A549 (cell line): ENCODE results near the gene GPD1L. TPM values are rescaled to one million over a fixed set of nuclear protein-coding genes. Genes with fewer than 3 reads are reported as not detected.

Experiments
- ATAC-seq, 2 experiments: fragments of 200-7000 bp in 1 of 2; fragments of >200 bp in 1 of 2; cut with Nextera tagmentation in 1 of 2; cut with Tn5 transposase in 1 of 2; 3 replicates each; pipeline versions ENCODE4 v1.8.0 to v1.9.1; 2018 to 2020; ENCODE audit warnings: mild to moderate bottlenecking in 1 of 2, moderate library complexity in 1 of 2
- CTCF ChIA-PET: fragments of 300-600 bp; sonication (Branson Sonifier 250); formaldehyde crosslinking; extraction: SDS; loops from one replicate; lab custom pipeline; 2021; ENCODE audit warnings: antibody characterized with exemption, inconsistent platforms; lab: Yijun Ruan, JAX
- POLR2A ChIA-PET: fragments of 350-600 bp; formaldehyde crosslinking; extraction: SDS; loops from one replicate; lab custom pipeline; 2021; ENCODE audit warnings: antibody characterized with exemption, inconsistent platforms; lab: Yijun Ruan, JAX
- DNase-seq, 2 experiments: peaks; one replicate each; pipeline versions ENCODE4 v3.0.0 to v3.0.0-alpha.2; 2011 to 2016; ENCODE audit warnings: low read depth in 1 of 2, low spot score in 1 of 2
- FAIRE-seq: peaks from 2 replicates; lab custom pipeline; 2011; peaks lifted over from hg19 to GRCh38; lab: Jason Lieb, UNC
- H3K27ac ChIP-seq, 2 experiments: fragments of >200 bp; sonication (Bioruptor Twin); formaldehyde crosslinking; 3 replicates each; pipeline ENCODE4 v1.5.1; 2016 to 2017
- H3K4me1 ChIP-seq: fragments of >200 bp; sonication (Bioruptor Twin); formaldehyde crosslinking; 3 replicates; pipeline ENCODE4 v1.6.1; 2016
- H3K4me2 ChIP-seq: fragments of >200 bp; sonication (Bioruptor Twin); formaldehyde crosslinking; 3 replicates; pipeline ENCODE4 v1.6.1; 2016
- H3K4me3 ChIP-seq: fragments of >200 bp; sonication (Bioruptor Twin); formaldehyde crosslinking; 3 replicates; pipeline ENCODE4 v1.5.1; 2016
- H3K9me3 ChIP-seq: fragments of >200 bp; sonication (Bioruptor Twin); formaldehyde crosslinking; 3 replicates; pipeline ENCODE4 v1.6.1; 2016
- CBX8 ChIP-seq: fragments of 200-600 bp; sonication (generic); IDR thresholded peaks from 2 replicates; pipeline ENCODE4 v1.6.1; 2016
- CEBPB ChIP-seq, 2 experiments: fragments of >200 bp in 1 of 2; sonication (Bioruptor Twin) in 1 of 2; formaldehyde crosslinking in 1 of 2; IDR thresholded peaks; 2 replicates each; pipeline ENCODE4 v1.6.1; 2012 to 2016
- CHD2 ChIP-seq: fragments of 150-350 bp; IDR thresholded peaks from 2 replicates; pipeline ENCODE4 v1.6.1; 2014; ENCODE audit warnings: low read length; ENCODE audit not compliant: partially characterized antibody
- CHD4 ChIP-seq: fragments of 200-600 bp; sonication (generic); IDR thresholded peaks from 2 replicates; pipeline ENCODE4 v1.6.1; 2016; ENCODE audit warnings: antibody characterized with exemption, mild to moderate bottlenecking, borderline replicate concordance
- EHF ChIP-seq: fragments of 250-450 bp; sonication (Bioruptor Pico); IDR thresholded peaks from 2 replicates; pipeline ENCODE4 v1.5.0; 2020; ENCODE audit warnings: mild to moderate bottlenecking
- EHMT2 ChIP-seq: fragments of 200-600 bp; sonication (generic); IDR thresholded peaks from 2 replicates; pipeline ENCODE4 v1.6.1; 2016; ENCODE audit warnings: antibody characterized with exemption, low read depth, mild to moderate bottlenecking, moderate library complexity
- ESRRA ChIP-seq: fragments of 150-350 bp; IDR thresholded peaks from 2 replicates; pipeline ENCODE4 v1.6.1; 2014; ENCODE audit warnings: mild to moderate bottlenecking, low read length, borderline replicate concordance
- FOSB ChIP-seq: fragments of 250-450 bp; sonication (Bioruptor Pico); IDR thresholded peaks from 2 replicates; pipeline ENCODE4 v1.5.0; 2020; ENCODE audit warnings: mild to moderate bottlenecking, moderate library complexity
- FOXS1 ChIP-seq: fragments of 250-450 bp; sonication (Bioruptor Pico); IDR thresholded peaks from 2 replicates; pipeline ENCODE4 v1.5.0; 2020; ENCODE audit warnings: mild to moderate bottlenecking, moderate library complexity
- GATA3 ChIP-seq: IDR thresholded peaks from 2 replicates; pipeline ENCODE4 v1.6.1; 2012; ENCODE audit warnings: borderline replicate concordance
- HDAC2 ChIP-seq: fragments of 200-600 bp; sonication (generic); IDR thresholded peaks from 2 replicates; pipeline ENCODE4 v1.6.1; 2016
- HEYL ChIP-seq: fragments of 250-450 bp; sonication (Bioruptor Pico); IDR thresholded peaks from 2 replicates; pipeline ENCODE4 v1.8.0; 2021; ENCODE audit warnings: mild to moderate bottlenecking, moderate library complexity
- HOXA7 ChIP-seq: fragments of 250-450 bp; sonication (Bioruptor Pico); IDR thresholded peaks from 2 replicates; pipeline ENCODE4 v1.5.0; 2020; ENCODE audit warnings: mild to moderate bottlenecking, moderate library complexity
- HOXB5 ChIP-seq: fragments of 250-450 bp; sonication (Bioruptor Pico); IDR thresholded peaks from 2 replicates; pipeline ENCODE4 v1.5.0; 2020; ENCODE audit warnings: mild to moderate bottlenecking, moderate library complexity
- JUN ChIP-seq, 2 experiments: fragments of >200 bp; sonication (Bioruptor Twin); formaldehyde crosslinking; IDR thresholded peaks; 2 replicates in 1 of 2; 3 replicates in 1 of 2; pipeline ENCODE4 v1.6.1; 2016 to 2017
- JUNB ChIP-seq: fragments of >200 bp; sonication (Bioruptor Twin); formaldehyde crosslinking; IDR thresholded peaks from 2 replicates; pipeline ENCODE4 v1.6.1; 2016
- MAFK ChIP-seq: fragments of 450-650 bp; IDR thresholded peaks from 2 replicates; pipeline ENCODE4 v1.6.1; 2014; ENCODE audit not compliant: partially characterized antibody
- MAZ ChIP-seq: fragments of 150-350 bp; IDR thresholded peaks from 2 replicates; pipeline ENCODE4 v1.6.1; 2014; ENCODE audit warnings: antibody characterized with exemption, low read depth, low read length, borderline replicate concordance
- MYC ChIP-seq: IDR thresholded peaks from 2 replicates; pipeline ENCODE4 v1.6.1; 2012; ENCODE audit warnings: mild to moderate bottlenecking, inconsistent platforms, low read length, improper control_type of control experiment, borderline replicate concordance
- NFE2L2 ChIP-seq: fragments of 150-350 bp; conservative IDR thresholded peaks from 2 replicates; pipeline ENCODE4 v1.6.1; 2014; ENCODE audit warnings: low read length
- NR3C1 ChIP-seq: fragments of >200 bp; sonication (Bioruptor Twin); formaldehyde crosslinking; IDR thresholded peaks from 3 replicates; pipeline ENCODE4 v1.6.1; 2017
- POLR2A ChIP-seq: IDR thresholded peaks from 2 replicates; pipeline ENCODE4 v1.6.1; 2012; ENCODE audit warnings: mild to moderate bottlenecking, low read length
- POLR2AphosphoS2 ChIP-seq: conservative IDR thresholded peaks from 2 replicates; pipeline ENCODE4 v1.6.1; 2012; ENCODE audit warnings: low read length, improper control_type of control experiment, inconsistent platforms
- RARB ChIP-seq: fragments of 250-450 bp; sonication (Bioruptor Pico); IDR thresholded peaks from 2 replicates; pipeline ENCODE4 v1.8.0; 2021; ENCODE audit warnings: mild to moderate bottlenecking, moderate library complexity
- RCOR1 ChIP-seq: fragments of 150-350 bp; IDR thresholded peaks from 2 replicates; pipeline ENCODE4 v1.6.1; 2014; ENCODE audit warnings: antibody characterized with exemption, low read length, low read depth
- RNF2 ChIP-seq: fragments of 200-600 bp; sonication (generic); IDR thresholded peaks from 2 replicates; pipeline ENCODE4 v1.6.1; 2016; ENCODE audit warnings: low read depth, mild to moderate bottlenecking, antibody characterized with exemption, moderate library complexity, borderline replicate concordance
- SMC3 ChIP-seq: fragments of >200 bp; sonication (Bioruptor Twin); formaldehyde crosslinking; IDR thresholded peaks from 3 replicates; pipeline ENCODE4 v1.6.1; 2018; ENCODE audit warnings: inconsistent platforms
- SREBF2 ChIP-seq: fragments of 450-650 bp; IDR thresholded peaks from 2 replicates; pipeline ENCODE4 v1.6.1; 2014; ENCODE audit warnings: mild to moderate bottlenecking, moderate library complexity
- TFCP2L1 ChIP-seq: fragments of 250-450 bp; sonication (Bioruptor Pico); IDR thresholded peaks from 2 replicates; pipeline ENCODE4 v1.5.0; 2021; ENCODE audit warnings: mild to moderate bottlenecking
- ZFP36 ChIP-seq: fragments of 450-650 bp; IDR thresholded peaks from 2 replicates; pipeline ENCODE4 v1.6.1; 2014; ENCODE audit warnings: borderline replicate concordance; ENCODE audit not compliant: partially characterized antibody
- ZSCAN20 ChIP-seq: fragments of 250-450 bp; sonication (Bioruptor Pico); IDR thresholded peaks from 2 replicates; pipeline ENCODE4 v1.8.0; 2022; ENCODE audit warnings: mild to moderate bottlenecking, moderate library complexity
- whole genome bisulfite sequencing: methylation state at CpG from one replicate; pipeline ENCODE4 v1.1.6; 2017; ENCODE audit errors: missing lambda C conversion rate; 5-methylcytosine and 5-hydroxymethylcytosine counted together
- polyA plus RNA-seq, 4 experiments: library from polyadenylated mRNA; depleted of rRNA in 3 of 4; stranded (reverse); fragments of >200 nt; fragmentation: RNase III in 1 of 4; extraction: RNeasy Plus Mini Kit Qiagen cat#74134 plus additional on column Dnase treatment in 1 of 4; gene quantifications; 2 replicates in 3 of 4; 3 replicates in 1 of 4; pipeline ENCODE4 v1.2.3, GENCODE V29; 2011 to 2017
- TF ChIP-seq, protein P1 (sequence below): fragments of 200-600 bp; sonication (generic); IDR thresholded peaks from 2 replicates; pipeline ENCODE4 v1.6.1; 2016; ENCODE audit warnings: antibody characterized with exemption, mild to moderate bottlenecking, moderate library complexity
- TF ChIP-seq, protein P2 (sequence below): fragments of 150-350 bp; IDR thresholded peaks from 2 replicates; pipeline ENCODE4 v1.6.1; 2014; ENCODE audit warnings: low read depth, mild to moderate bottlenecking, low read length
- TF ChIP-seq, protein P3 (sequence below): IDR thresholded peaks from 2 replicates; pipeline ENCODE4 v1.6.1; 2012
- TF ChIP-seq, protein P4 (sequence below): IDR thresholded peaks from 2 replicates; pipeline ENCODE4 v1.6.1; 2012; ENCODE audit warnings: low read depth, borderline replicate concordance
- TF ChIP-seq, protein P5 (sequence below): fragments of >200 bp; sonication (Bioruptor Twin); formaldehyde crosslinking; IDR thresholded peaks from 2 replicates; pipeline ENCODE4 v1.6.1; 2016
- TF ChIP-seq, protein P6 (sequence below): IDR thresholded peaks from 2 replicates; pipeline ENCODE4 v1.6.1; 2012

GPD1L gene
- polyA plus RNA-seq, 2 of the 4 experiments (the other 2 are of a cell fraction): 13.6 to 31.0 TPM

DNA sequence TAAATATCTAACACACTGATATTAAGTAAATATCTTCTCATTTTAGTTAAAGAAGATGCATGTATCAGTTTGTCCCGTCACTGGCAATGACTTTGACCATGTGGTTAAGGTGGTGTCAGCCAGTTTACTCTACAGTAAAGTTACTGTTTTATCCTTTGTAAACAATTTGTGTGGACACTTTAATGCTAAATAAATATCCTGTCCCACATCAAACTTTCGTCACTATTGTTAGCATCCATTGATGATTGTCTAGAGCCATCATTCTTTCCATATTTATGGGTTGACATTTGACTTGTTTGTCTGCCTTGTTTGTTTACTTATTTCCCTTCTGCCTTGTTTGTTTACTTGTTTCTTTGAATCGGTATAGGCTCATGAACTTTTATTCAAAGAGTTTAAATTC, 11.0 kb upstream of the GPD1L start:
- ChIA-PET POLR2A (no interaction called here), CTCF (no interaction called here)
- peak; percentile 71 to 88; a peak in 4 of 6 replicates for ATAC-seq
- Histone ChIP-seq H3K4me1 (peaks cover 14% of the 10 kb centered on the region), H3K9me3 (no peaks in the 10 kb centered on the region), H3K4me3 (no peak overlapping the region), H3K4me2 (peak overlapping the region; percentile 46), H3K27ac (no peak overlapping the region)
- WGBS: 0% methylated on average over 3 of the region's 3 CpGs
- DNase-seq: peak; percentile 29 to 82
- FAIRE-seq: peak; percentile 23
- TF ChIP-seq RNF2 (no peak), CHD2 (no peak), RCOR1 (no peak), FOSB (CRISPR knock-in tag) (peak; percentile 76; the same call in 1 of the 2 replicates), ESRRA (no peak), HOXA7 (CRISPR knock-in tag) (no peak), HEYL (CRISPR knock-in tag) (no peak), CEBPB (IDR thresholded peaks at IDR 0.05) (peak; percentile 52 to 74; a peak in 2 of 4 replicates), CHD4 (no peak), MYC (no peak), JUNB (peak; percentile 65), SMC3 (no peak; the same call in 2 of the 3 replicates), EHMT2 (no peak), HDAC2 (no peak), EHF (CRISPR knock-in tag) (no peak; the same call in 1 of the 2 replicates), CBX8 (no peak), GATA3 (peak; percentile 99), NFE2L2 (no peak), HOXB5 (CRISPR knock-in tag) (peak; percentile 85), TFCP2L1 (no peak), POLR2A (no peak), POLR2AphosphoS2 (no peak), MAFK (no peak), FOXS1 (peak; percentile 76; the same call in 1 of the 2 replicates), MAZ (no peak), NR3C1 (no peak), RARB (CRISPR knock-in tag) (no peak), JUN (IDR thresholded peaks at IDR 0.05) (peak; percentile 62 to 88; a peak in 2 of 5 replicates), ZSCAN20 (CRISPR knock-in tag) (no peak), SREBF2 (no peak), ZFP36 (peak; percentile 94)
- TF ChIP-seq, protein P1, sequence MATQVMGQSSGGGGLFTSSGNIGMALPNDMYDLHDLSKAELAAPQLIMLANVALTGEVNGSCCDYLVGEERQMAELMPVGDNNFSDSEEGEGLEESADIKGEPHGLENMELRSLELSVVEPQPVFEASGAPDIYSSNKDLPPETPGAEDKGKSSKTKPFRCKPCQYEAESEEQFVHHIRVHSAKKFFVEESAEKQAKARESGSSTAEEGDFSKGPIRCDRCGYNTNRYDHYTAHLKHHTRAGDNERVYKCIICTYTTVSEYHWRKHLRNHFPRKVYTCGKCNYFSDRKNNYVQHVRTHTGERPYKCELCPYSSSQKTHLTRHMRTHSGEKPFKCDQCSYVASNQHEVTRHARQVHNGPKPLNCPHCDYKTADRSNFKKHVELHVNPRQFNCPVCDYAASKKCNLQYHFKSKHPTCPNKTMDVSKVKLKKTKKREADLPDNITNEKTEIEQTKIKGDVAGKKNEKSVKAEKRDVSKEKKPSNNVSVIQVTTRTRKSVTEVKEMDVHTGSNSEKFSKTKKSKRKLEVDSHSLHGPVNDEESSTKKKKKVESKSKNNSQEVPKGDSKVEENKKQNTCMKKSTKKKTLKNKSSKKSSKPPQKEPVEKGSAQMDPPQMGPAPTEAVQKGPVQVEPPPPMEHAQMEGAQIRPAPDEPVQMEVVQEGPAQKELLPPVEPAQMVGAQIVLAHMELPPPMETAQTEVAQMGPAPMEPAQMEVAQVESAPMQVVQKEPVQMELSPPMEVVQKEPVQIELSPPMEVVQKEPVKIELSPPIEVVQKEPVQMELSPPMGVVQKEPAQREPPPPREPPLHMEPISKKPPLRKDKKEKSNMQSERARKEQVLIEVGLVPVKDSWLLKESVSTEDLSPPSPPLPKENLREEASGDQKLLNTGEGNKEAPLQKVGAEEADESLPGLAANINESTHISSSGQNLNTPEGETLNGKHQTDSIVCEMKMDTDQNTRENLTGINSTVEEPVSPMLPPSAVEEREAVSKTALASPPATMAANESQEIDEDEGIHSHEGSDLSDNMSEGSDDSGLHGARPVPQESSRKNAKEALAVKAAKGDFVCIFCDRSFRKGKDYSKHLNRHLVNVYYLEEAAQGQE: no peak
- TF ChIP-seq, protein P2, sequence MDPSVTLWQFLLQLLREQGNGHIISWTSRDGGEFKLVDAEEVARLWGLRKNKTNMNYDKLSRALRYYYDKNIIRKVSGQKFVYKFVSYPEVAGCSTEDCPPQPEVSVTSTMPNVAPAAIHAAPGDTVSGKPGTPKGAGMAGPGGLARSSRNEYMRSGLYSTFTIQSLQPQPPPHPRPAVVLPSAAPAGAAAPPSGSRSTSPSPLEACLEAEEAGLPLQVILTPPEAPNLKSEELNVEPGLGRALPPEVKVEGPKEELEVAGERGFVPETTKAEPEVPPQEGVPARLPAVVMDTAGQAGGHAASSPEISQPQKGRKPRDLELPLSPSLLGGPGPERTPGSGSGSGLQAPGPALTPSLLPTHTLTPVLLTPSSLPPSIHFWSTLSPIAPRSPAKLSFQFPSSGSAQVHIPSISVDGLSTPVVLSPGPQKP: no peak
- TF ChIP-seq, protein P3, sequence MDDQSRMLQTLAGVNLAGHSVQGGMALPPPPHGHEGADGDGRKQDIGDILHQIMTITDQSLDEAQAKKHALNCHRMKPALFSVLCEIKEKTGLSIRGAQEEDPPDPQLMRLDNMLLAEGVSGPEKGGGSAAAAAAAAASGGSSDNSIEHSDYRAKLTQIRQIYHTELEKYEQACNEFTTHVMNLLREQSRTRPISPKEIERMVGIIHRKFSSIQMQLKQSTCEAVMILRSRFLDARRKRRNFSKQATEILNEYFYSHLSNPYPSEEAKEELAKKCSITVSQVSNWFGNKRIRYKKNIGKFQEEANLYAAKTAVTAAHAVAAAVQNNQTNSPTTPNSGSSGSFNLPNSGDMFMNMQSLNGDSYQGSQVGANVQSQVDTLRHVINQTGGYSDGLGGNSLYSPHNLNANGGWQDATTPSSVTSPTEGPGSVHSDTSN: peak; percentile 60; the same call in 1 of the 2 replicates
- TF ChIP-seq, protein P4, sequence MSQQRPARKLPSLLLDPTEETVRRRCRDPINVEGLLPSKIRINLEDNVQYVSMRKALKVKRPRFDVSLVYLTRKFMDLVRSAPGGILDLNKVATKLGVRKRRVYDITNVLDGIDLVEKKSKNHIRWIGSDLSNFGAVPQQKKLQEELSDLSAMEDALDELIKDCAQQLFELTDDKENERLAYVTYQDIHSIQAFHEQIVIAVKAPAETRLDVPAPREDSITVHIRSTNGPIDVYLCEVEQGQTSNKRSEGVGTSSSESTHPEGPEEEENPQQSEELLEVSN: no peak
- TF ChIP-seq, protein P5, sequence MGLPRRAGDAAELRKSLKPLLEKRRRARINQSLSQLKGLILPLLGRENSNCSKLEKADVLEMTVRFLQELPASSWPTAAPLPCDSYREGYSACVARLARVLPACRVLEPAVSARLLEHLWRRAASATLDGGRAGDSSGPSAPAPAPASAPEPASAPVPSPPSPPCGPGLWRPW: 0 out of 2 replicates have a peak, but pooled peaks have one; percentile 22
- TF ChIP-seq, protein P6, sequence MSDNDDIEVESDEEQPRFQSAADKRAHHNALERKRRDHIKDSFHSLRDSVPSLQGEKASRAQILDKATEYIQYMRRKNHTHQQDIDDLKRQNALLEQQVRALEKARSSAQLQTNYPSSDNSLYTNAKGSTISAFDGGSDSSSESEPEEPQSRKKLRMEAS: peak; percentile 72
